Fibroblast of the aortic adventitia (primary cell): ENCODE data around the gene FOXN1. TPM values are rescaled to one million over a fixed set of nuclear protein-coding genes. Genes with fewer than 3 reads are reported as not detected.
A peak's percentile ranks its signal among the peaks of the same experiment; 100 is the strongest.
"Not testable (repeated sequence)": the region's sequence is repeated elsewhere in the genome, so short reads cannot be mapped to it uniquely, and the experiment has no call there.

ENCODE experiments used
- DNase-seq: peaks from one replicate; pipeline ENCODE4 v3.0.0-alpha.2; 2010; ENCODE audit warnings: low read depth
- H3K4me3 ChIP-seq: 2 replicates; pipeline ENCODE4 v1.5.1; 2011; ENCODE audit warnings: low read depth, mild to moderate bottlenecking, control low read depth, low read length, moderate library complexity
- total RNA-seq: library from RNA; depleted of rRNA; stranded (reverse); fragments of >200 nt; gene quantifications from 2 replicates; pipeline ENCODE4 v1.2.3, GENCODE V29; 2012; ENCODE audit warnings: low replicate concordance
- TF ChIP-seq, protein P1 (sequence below): IDR thresholded peaks from 2 replicates; pipeline ENCODE4 v1.5.1; 2011; ENCODE audit warnings: mild to moderate bottlenecking, low read length, control low read depth, inconsistent platforms; ENCODE audit not compliant: insufficient read depth

FOXN1 gene
- not detected in 2 replicates for total RNA-seq

GRCh38 chr17:28505986-28506665 lies at the start of gene FOXN1:
Gene FOXN1 (plus strand): TSS chr17:28506348. CDS start chr17:28523970, 17,622 bp downstream.
- TF ChIP-seq, protein P1, sequence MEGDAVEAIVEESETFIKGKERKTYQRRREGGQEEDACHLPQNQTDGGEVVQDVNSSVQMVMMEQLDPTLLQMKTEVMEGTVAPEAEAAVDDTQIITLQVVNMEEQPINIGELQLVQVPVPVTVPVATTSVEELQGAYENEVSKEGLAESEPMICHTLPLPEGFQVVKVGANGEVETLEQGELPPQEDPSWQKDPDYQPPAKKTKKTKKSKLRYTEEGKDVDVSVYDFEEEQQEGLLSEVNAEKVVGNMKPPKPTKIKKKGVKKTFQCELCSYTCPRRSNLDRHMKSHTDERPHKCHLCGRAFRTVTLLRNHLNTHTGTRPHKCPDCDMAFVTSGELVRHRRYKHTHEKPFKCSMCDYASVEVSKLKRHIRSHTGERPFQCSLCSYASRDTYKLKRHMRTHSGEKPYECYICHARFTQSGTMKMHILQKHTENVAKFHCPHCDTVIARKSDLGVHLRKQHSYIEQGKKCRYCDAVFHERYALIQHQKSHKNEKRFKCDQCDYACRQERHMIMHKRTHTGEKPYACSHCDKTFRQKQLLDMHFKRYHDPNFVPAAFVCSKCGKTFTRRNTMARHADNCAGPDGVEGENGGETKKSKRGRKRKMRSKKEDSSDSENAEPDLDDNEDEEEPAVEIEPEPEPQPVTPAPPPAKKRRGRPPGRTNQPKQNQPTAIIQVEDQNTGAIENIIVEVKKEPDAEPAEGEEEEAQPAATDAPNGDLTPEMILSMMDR, result no peak
- DNase-seq, result no peak
- H3K4me3 ChIP-seq, result no peak within 1 kb of the TSS

DNA sequence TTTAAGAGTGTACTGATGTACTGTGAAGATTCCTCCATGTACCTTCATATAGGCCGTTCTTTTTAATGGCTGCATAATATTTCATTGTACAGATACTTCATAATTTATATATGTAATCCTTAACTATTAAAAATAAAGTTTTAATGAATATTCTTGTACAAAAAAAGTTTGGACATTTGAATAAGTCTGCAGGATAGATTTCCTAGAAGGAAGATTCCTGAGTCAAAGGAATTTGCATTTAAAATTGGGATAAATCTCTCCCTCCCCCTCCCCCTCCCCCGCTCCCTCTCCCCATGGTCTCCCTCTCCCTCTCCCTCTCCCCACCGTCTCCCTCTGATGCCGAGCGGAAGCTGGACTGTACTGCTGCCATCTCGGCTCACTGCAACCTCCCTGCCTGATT lies 48.3 kb upstream of the FOXN1 start:
- TF ChIP-seq, protein P1, result no peak
- no peak overlapping the region for H3K4me3 ChIP-seq
- no peak for DNase-seq

GRCh38 chr17:28458881-28459280 lies 47.3 kb upstream of the FOXN1 start:
- DNase-seq, result not testable (repeated sequence)

GRCh38 chr17:28460901-28461300 lies 45.2 kb upstream of the FOXN1 start:
- DNase-seq, result no peak
- TF ChIP-seq, protein P1, result no peak
- H3K4me3 ChIP-seq, result no peak overlapping the region

More at GRCh38 chr17:28458881-28459280, 47.3 kb upstream of the FOXN1 start:
- not testable (repeated sequence) for H3K4me3 ChIP-seq

- no peak overlapping the region for H3K4me3 ChIP-seq
Observed at GRCh38 chr17:28466001-28466400, 40.1 kb upstream of the FOXN1 start.

GRCh38 chr17:28466521-28467048 lies 39.6 kb upstream of the FOXN1 start:
- peak; percentile 34 for DNase-seq
- no peak overlapping the region for H3K4me3 ChIP-seq
- TF ChIP-seq, protein P1, result no peak

More at GRCh38 chr17:28466001-28466400, 40.1 kb upstream of the FOXN1 start:
- DNase-seq, result no peak
- TF ChIP-seq, protein P1, result no peak

DNA sequence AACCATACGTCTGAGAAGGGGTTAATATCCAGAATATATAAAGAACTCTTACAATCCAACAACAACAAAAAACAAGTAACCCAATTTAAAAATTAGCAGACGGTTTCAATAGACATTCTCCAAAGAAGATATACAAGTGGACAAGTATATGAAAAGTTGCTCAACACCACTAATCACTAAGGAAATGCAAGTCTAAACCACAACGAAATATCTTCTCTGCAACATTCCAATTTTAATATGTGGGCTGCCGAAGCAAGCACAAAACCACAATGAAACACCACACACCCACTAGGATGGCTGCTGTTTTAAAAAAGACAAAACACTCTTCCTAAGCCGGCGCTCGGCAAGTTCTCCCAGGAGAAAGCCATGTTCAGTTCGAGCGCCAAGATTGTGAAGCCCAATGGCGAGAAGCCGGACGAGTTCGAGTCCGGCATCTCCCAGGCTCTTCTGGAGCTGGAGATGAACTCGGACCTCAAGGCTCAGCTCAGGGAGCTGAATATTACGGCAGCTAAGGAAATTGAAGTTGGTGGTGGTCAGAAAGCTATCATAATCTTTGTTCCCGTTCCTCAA lies 38.6 kb upstream of the FOXN1 start:
- no peak overlapping the region for H3K4me3 ChIP-seq
- peak; percentile 65 for DNase-seq
- TF ChIP-seq, protein P1, result no peak

- not testable (repeated sequence) for H3K4me3 ChIP-seq, DNase-seq
Observed at GRCh38 chr17:28468033-28468735, 38.0 kb upstream of the FOXN1 start.
